ENCODE data around the gene SLC4A2.

Gene SLC4A2

GRCh38 chr7:151043959-151044358, 15.4 kb upstream of the SLC4A2 start:
- no peak for ATAC-seq
- TF ChIP-seq PATZ1 (CRISPR knock-in tag; IDR thresholded peaks at IDR 0.05; ENCODE audit: borderline replicate concordance): no peak
- TF ChIP-seq ZNF70 (CRISPR knock-in tag; IDR thresholded peaks at IDR 0.05): no peak
- TF ChIP-seq PPARA (CRISPR knock-in tag; IDR thresholded peaks at IDR 0.05; ENCODE audit: borderline replicate concordance): no peak
- TF ChIP-seq ZFP3 (CRISPR knock-in tag; IDR thresholded peaks at IDR 0.05): no peak

- no peak for ATAC-seq
- TF ChIP-seq OSR1 (CRISPR knock-in tag; IDR thresholded peaks at IDR 0.05): no peak
- no peak for TF ChIP-seq ESRRG (CRISPR knock-in tag; IDR thresholded peaks at IDR 0.05)
- no peak for TF ChIP-seq POU6F1 (CRISPR knock-in tag; IDR thresholded peaks at IDR 0.05; ENCODE audit: borderline replicate concordance, low read depth)
- TF ChIP-seq ZNF8 (CRISPR knock-in tag; IDR thresholded peaks at IDR 0.05): no peak
- no peak for TF ChIP-seq ZFP3 (CRISPR knock-in tag; IDR thresholded peaks at IDR 0.05)
- no peak for TF ChIP-seq ZFP30 (CRISPR knock-in tag; IDR thresholded peaks at IDR 0.05)
- TF ChIP-seq CSRNP3 (CRISPR knock-in tag; IDR thresholded peaks at IDR 0.05): no peak
- TF ChIP-seq RARB (CRISPR knock-in tag; IDR thresholded peaks at IDR 0.05): no peak
- TF ChIP-seq ZNF565 (CRISPR knock-in tag; conservative IDR thresholded peaks at IDR 0.05; ENCODE audit: low read depth): no peak
- TF ChIP-seq PPARA (CRISPR knock-in tag; IDR thresholded peaks at IDR 0.05; ENCODE audit: borderline replicate concordance): no peak
- no peak for TF ChIP-seq CREB5 (CRISPR knock-in tag; IDR thresholded peaks at IDR 0.05; ENCODE audit: low read depth)
- TF ChIP-seq BACH2 (CRISPR knock-in tag; IDR thresholded peaks at IDR 0.05; ENCODE audit: borderline replicate concordance): no peak
- TF ChIP-seq TOX (CRISPR knock-in tag; IDR thresholded peaks at IDR 0.05; ENCODE audit: borderline replicate concordance): no peak
These were observed 14.1 kb upstream of the SLC4A2 start for GRCh38 chr7:151045262-151045661.

GRCh38 chr7:151045967-151046366, 13.4 kb upstream of the SLC4A2 start:
- no peak for TF ChIP-seq CREB5 (CRISPR knock-in tag; IDR thresholded peaks at IDR 0.05; ENCODE audit: low read depth)
- TF ChIP-seq CSDC2 (CRISPR knock-in tag; IDR thresholded peaks at IDR 0.05): no peak
- no peak for TF ChIP-seq BACH2 (CRISPR knock-in tag; IDR thresholded peaks at IDR 0.05; ENCODE audit: borderline replicate concordance)
- no peak for TF ChIP-seq TOX (CRISPR knock-in tag; IDR thresholded peaks at IDR 0.05; ENCODE audit: borderline replicate concordance)
- no peak for TF ChIP-seq PATZ1 (CRISPR knock-in tag; IDR thresholded peaks at IDR 0.05; ENCODE audit: borderline replicate concordance)
- TF ChIP-seq ZNF8 (CRISPR knock-in tag; IDR thresholded peaks at IDR 0.05): no peak
- TF ChIP-seq ESRRG (CRISPR knock-in tag; IDR thresholded peaks at IDR 0.05): no peak
- TF ChIP-seq CSRNP3 (CRISPR knock-in tag; IDR thresholded peaks at IDR 0.05): no peak
- TF ChIP-seq ZNF70 (CRISPR knock-in tag; IDR thresholded peaks at IDR 0.05): no peak
- no peak for ATAC-seq
